Adrenal gland (tissue), 12 donors: ENCODE measurements around the gene CTNNBIP1. TPM values are rescaled to one million over a fixed set of nuclear protein-coding genes. Genes with fewer than 3 reads are reported as not detected.
"Not testable (repeated sequence)": the region's sequence is repeated elsewhere in the genome, so short reads cannot be mapped to it uniquely, and the experiment has no call there.

Source experiments
- DNase-seq, 7 donors: peaks; one replicate each; pipeline ENCODE4 v3.0.0-alpha.2; 2019 to 2020
- H3K27ac ChIP-seq, 5 donors: fragments of 200-600 bp; sonication (generic) in 4 of 5; 1 replicate in 3 of 5; 2 replicates in 2 of 5; pipeline versions ENCODE4 v1.5.1 to v1.8.0; 2016 to 2020; ENCODE audit warnings: mild to moderate bottlenecking in 1 of 5
- H3K27me3 ChIP-seq: fragments of 200-600 bp; 2 replicates; pipeline ENCODE4 v1.8.0; 2021
- H3K36me3 ChIP-seq, 2 donors: fragments of 200-600 bp; replicated peaks in 1 of 2; 1 replicate in 1 of 2; 2 replicates in 1 of 2; pipeline versions ENCODE4 v1.5.1 to v1.8.0; 2018 to 2022
- H3K4me1 ChIP-seq, 2 donors: fragments of 200-600 bp; replicated peaks in 1 of 2; 1 replicate in 1 of 2; 2 replicates in 1 of 2; pipeline versions ENCODE4 v1.5.1 to v1.8.0; 2018 to 2021
- H3K4me3 ChIP-seq, 4 donors: fragments of 200-600 bp; sonication (generic) in 3 of 4; one replicate each; pipeline ENCODE4 v1.5.1; 2016 to 2018
- H3K9me3 ChIP-seq, 3 donors: fragments of 200-600 bp; sonication (generic) in 1 of 3; replicated peaks in 1 of 3; 1 replicate in 2 of 3; 2 replicates in 1 of 3; pipeline versions ENCODE4 v1.5.1 to v1.8.0; 2016 to 2021
- CTCF ChIP-seq, 6 experiments: fragments of 450-650 bp in 4 of 6; fragments of 200-600 bp in 2 of 6; sonication (generic) in 1 of 6; IDR thresholded peaks; 1 replicate in 5 of 6; 2 replicates in 1 of 6; pipeline versions ENCODE4 v1.5.1 to v1.8.0; 2016 to 2021; ENCODE audit warnings: antibody characterized with exemption in 6 of 6, mild to moderate bottlenecking in 2 of 6, moderate library complexity in 1 of 6
- POLR2A ChIP-seq, 2 donors: fragments of 450-650 bp; IDR thresholded peaks; one replicate each; pipeline ENCODE4 v1.6.1; 2017; ENCODE audit warnings: antibody characterized with exemption in 2 of 2, mild to moderate bottlenecking in 2 of 2, moderate library complexity in 1 of 2
- WGBS, 4 donors: extraction: QIAGEN DNeasy Blood & Tissue Kit in 2 of 4; methylation state at CpG; one replicate each; pipeline versions ENCODE4 v1.1.5 to v1.1.7; 2013 to 2017; 5-methylcytosine and 5-hydroxymethylcytosine counted together
- intact Hi-C, 2 donors: fragments of 100-400 bp; cut with DNase I; formaldehyde crosslinking; loops; one replicate each; pipeline versions ENCODE4 v1.14.1 to v1.15.0; 2022 to 2023
- polyA plus RNA-seq, 3 donors: library from polyadenylated mRNA; stranded (reverse); fragments of 200-250 nt in 2 of 3; fragments of 350-450 nt in 1 of 3; fragmentation: Illumina TruSeq in 1 of 3; extraction: RNeasy Lipid Tissue Mini Kit (QIAGEN cat#74804) in 1 of 3; gene quantifications; one replicate each; pipeline ENCODE4 v1.2.3, GENCODE V29; 2013 to 2014
- total RNA-seq, 9 donors: library from RNA; depleted of rRNA in 4 of 9; stranded (reverse); fragments of >200 nt in 4 of 9; fragments of 120-200 nt in 1 of 9; fragmentation: NEBNext Ultra II Directional in 1 of 9; extraction: Animal tissue kit (Norgen Biotek cat#: 25700) in 1 of 9; gene quantifications; one replicate each; pipeline versions ENCODE4 v1.1.0 to v1.2.4, GENCODE V29; 2013 to 2023
- donor health status: healthy with polysubstance abuse.
- donor health status: Bipolar disorder and iron deficiency.
- donor health status: DM: yes; HTN: yes; CAD: no.
- donor health status: DM: no; HTN: no; CAD: no.
- donor health status: DM: no; HTN: no; CAD: no.
- donor health status: DM: yes; HTN: yes; CAD: no.

CTNNBIP1 gene
- total and polyA plus RNA-seq, 12 donors = 6.8 to 26.9 (median 16.0) TPM

- no peak for TF ChIP-seq CTCF (IDR thresholded peaks at IDR 0.05)
- no peak for TF ChIP-seq POLR2A (IDR thresholded peaks at IDR 0.05)
- Histone ChIP-seq H3K9me3 (no peaks in the 10 kb centered on the region), H3K27ac (no peak overlapping the region), H3K4me3 (no peak overlapping the region), H3K4me1 (no peaks in the 10 kb centered on the region), H3K36me3 (peaks cover 0 to 33% of the 10 kb centered on the region in 2 donors), H3K27me3 (no peaks in the 10 kb centered on the region)
- no peak for DNase-seq
- 88 to 95% (median 93%) methylated on average over 5 of the region's 5 CpGs for WGBS, 4 donors
- intact Hi-C loops = no loop called here
Measured at GRCh38 chr1:9927259-9927658, 17.2 kb upstream of the CTNNBIP1 start.

- Histone ChIP-seq H3K36me3 (no peaks in the 10 kb centered on the region), H3K27ac (no peak overlapping the region), H3K4me3 (no peak overlapping the region), H3K27me3 (no peaks in the 10 kb centered on the region), H3K9me3 (no peaks in the 10 kb centered on the region), H3K4me1 (no peaks in the 10 kb centered on the region)
- DNase-seq = no peak
- TF ChIP-seq POLR2A (IDR thresholded peaks at IDR 0.05) = no peak
- no peak for TF ChIP-seq CTCF (IDR thresholded peaks at IDR 0.05)
- WGBS, 4 donors = 74 to 79% (median 76%) methylated on average over 5 of the region's 5 CpGs
- intact Hi-C loops = no loop called here
Measured at GRCh38 chr1:9922342-9922741, 12.3 kb upstream of the CTNNBIP1 start.

GRCh38 chr1:9920606-9921005, 10.5 kb upstream of the CTNNBIP1 start:
- intact Hi-C loops = no loop called here
- Histone ChIP-seq H3K36me3 (no peaks in the 10 kb centered on the region), H3K4me3 (no peak overlapping the region), H3K4me1 (no peaks in the 10 kb centered on the region), H3K27ac (no peak overlapping the region), H3K27me3 (no peaks in the 10 kb centered on the region), H3K9me3 (no peaks in the 10 kb centered on the region)
- DNase-seq = no peak
- no peak for TF ChIP-seq CTCF (IDR thresholded peaks at IDR 0.05)
- no peak for TF ChIP-seq POLR2A (IDR thresholded peaks at IDR 0.05)
- 87 to 95% (median 93%) methylated on average over 3 to 5 of the region's 5 CpGs for WGBS, 4 donors

- no peaks in the 10 kb centered on the region for H3K4me1 ChIP-seq
- H3K9me3 ChIP-seq = no peaks in the 10 kb centered on the region
- WGBS, 4 donors = 76 to 91% (median 85%) methylated on average over 1 of the region's 1 CpG
- no peak for DNase-seq
- TF ChIP-seq CTCF (IDR thresholded peaks at IDR 0.05) = no peak
- no peak for TF ChIP-seq POLR2A (IDR thresholded peaks at IDR 0.05)
- H3K36me3 ChIP-seq = no peaks in the 10 kb centered on the region
- no peak overlapping the region for H3K4me3 ChIP-seq
- no peak overlapping the region for H3K27ac ChIP-seq
- no peaks in the 10 kb centered on the region for H3K27me3 ChIP-seq
- intact Hi-C loops = no loop called here
Measured at GRCh38 chr1:9917901-9918300, 7.8 kb upstream of the CTNNBIP1 start.

GRCh38 chr1:9917495-9917894, 7.4 kb upstream of the CTNNBIP1 start:
- not testable (repeated sequence) for H3K27me3 ChIP-seq

More at GRCh38 chr1:9917495-9917894, 7.4 kb upstream of the CTNNBIP1 start:
- H3K9me3 ChIP-seq, H3K36me3 ChIP-seq, intact Hi-C loops, H3K4me1 ChIP-seq, DNase-seq, H3K27ac ChIP-seq, H3K4me3 ChIP-seq: not testable (repeated sequence)
- 85 to 90% (median 88%) methylated on average over 3 of the region's 3 CpGs for WGBS, 4 donors
